GM21447 (cell line): ENCODE data around the gene GCAT.

Experiments used
- ATAC-seq: cut with Tn5 transposase; IDR thresholded peaks from one replicate; pipeline ENCODE4 v1.9.1; 2021; ENCODE audit not compliant: unreplicated experiment

Gene GCAT

DNA sequence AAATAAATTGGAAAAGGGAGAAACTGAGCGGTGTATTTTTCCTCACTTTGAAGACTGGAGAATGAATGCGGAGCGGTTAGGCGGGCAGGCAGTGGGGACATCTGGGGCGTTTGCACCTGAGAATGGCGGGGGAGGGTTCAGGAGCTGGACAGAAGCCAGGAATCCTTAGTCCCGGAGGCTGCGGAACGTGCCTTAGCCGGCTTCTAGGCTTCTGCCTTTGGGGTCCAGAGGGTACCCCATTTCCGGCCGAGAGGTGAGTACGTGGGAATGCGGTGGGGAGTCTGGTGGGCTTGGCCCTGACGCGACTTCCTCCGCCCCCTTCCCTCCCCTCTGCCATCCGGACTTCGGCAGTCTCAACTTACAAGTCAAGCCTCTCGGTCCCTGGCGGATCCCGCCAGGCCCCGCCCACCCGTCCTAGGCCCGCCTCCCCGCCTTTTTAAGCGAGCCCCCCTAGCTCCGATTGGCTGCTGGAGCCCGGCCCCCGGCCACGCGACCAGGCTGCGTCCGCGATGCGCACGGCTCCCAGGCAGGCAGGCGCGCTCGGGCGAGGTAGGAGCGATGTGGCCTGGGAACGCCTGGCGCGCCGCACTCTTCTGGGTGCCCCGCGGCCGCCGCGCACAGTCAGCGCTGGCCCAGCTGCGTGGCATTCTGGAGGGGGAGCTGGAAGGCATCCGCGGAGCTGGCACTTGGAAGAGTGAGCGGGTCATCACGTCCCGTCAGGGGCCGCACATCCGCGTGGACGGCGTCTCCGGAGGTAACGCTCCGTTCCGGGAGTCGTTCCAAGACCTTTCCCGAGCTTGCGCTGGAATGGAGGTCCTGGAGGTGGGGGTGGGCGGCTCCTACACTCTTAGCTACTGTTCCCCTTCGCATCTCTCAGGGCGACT, at the start of gene GCAT:
Gene GCAT (plus strand): TSS at position 525 of the 884 bp plus-strand sequence. CDS start 34 bp downstream, at position 559.
- ATAC-seq: peak; percentile 84

GRCh38 chr22:37758694-37759093, 49.0 kb upstream of the GCAT start:
- no peak for ATAC-seq

- no peak for ATAC-seq
Observed at GRCh38 chr22:37759281-37759680, 48.5 kb upstream of the GCAT start.

DNA sequence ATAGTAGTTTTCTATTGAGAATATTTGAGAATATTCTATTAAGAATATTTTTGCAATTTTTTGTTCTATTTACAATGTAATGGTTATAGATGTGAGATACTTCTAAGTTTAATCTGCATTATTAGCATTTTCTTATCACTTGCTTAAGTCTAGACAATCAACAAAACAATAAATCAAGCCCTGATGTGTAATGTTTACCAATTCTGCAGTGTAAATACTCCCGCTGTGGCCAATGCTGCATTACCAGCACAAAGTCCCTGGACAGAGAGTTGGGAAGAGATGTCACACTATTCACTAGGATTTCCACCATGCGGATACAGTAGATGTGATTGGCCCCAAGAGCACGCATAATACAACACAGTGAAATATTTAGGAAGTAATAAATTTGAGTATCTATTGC, 47.6 kb upstream of the GCAT start:
- ATAC-seq: no peak

DNA sequence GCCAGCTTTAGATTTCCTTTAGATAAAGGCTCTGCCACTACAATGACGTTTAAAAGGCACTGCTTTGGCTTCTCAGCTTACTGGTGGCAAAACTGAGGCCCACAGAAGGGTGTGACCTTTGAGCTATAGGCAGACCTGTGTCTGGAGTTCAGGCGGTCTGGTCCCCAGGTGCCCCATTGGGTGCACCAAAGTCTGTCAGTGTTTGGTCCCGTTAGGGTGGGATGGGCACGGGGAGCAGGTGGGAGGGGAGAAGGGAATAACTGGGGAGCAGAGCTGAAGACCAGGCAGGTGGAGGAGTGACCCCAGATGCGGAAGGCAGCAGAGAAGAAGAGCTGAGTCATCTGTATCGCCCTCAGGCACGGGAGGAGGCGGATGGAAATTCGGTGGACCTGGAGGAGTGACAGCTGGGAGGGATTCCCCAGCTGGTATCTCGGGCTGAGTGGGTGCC, 45.3 kb upstream of the GCAT start:
- ATAC-seq: no peak

DNA sequence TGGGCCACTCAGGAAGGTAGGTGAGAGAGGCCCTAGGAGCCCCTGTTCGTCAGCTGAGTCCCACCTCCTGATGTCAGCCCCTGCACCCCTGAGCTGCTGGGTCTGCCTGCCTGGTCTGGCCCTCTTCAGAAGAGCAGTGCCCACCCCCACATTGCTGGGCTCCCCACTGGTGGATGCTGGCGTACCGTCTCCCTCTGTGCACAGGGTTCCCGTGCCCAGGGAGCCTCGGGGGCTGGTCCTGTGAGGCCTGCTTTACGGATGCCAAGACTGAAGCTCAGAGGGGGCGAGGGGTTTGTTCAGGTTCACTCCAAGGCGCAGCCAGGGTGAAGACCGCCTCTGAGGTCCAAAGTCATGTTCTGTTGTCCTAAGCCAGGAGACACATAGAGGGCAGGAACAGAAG, 44.7 kb upstream of the GCAT start:
- ATAC-seq: no peak

DNA sequence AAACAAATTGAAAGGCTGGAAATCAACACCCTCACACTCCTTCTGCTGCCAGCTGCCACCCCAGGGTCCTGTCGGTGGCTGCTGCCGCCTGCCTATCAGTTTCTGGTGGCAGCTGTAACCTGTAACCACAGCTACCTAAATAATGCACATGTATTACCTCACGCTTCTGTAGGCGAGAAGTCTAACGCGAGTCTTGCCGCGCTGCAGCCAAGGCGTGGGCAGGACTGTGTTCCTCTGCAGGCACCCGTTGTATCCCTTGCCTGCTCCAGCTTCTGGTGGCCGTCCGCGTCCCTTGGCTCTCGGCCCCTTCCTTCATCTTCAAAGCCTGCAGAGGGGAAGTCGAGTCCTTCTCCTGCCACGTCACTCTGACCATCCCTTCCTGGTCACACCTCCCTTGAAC, 44.1 kb upstream of the GCAT start:
- no peak for ATAC-seq

- ATAC-seq: no peak
Observed at GRCh38 chr22:37764622-37765021, 43.1 kb upstream of the GCAT start.

- no peak for ATAC-seq
Observed at GRCh38 chr22:37765498-37765897, 42.2 kb upstream of the GCAT start.

DNA sequence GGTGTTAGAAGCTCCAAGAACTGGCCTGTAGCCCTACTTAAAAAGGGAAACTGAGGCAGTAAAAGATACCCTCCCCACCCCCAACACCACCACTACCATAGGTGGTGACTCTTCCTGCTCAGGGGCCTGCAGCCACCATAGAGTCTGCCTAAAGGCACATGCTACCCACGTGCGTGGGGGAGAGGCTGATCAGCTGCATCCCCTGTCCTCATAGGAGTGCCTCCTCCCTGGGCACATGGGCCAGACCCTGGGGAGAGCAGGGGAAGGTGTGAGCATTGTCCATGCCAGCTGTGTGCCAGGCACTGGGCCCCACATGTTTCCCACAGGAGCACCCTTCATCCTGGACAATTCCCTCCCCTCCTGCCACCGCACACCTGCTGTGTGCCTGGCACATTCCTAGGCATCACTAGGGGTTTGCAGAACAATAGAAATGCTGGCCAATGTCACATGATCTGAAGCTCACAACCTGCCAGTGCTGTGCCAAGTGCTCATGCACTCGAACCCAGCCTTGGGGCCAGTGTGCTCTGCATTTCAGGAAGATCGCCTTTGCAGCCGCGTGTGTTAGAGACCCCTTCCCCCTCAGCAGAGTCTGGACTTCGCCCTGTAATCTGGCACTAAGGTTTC, 41.7 kb upstream of the GCAT start:
- ATAC-seq: no peak

GRCh38 chr22:37768273-37768672, 39.5 kb upstream of the GCAT start:
- ATAC-seq: no peak

- ATAC-seq: no peak
Observed at GRCh38 chr22:37769056-37769455, 38.7 kb upstream of the GCAT start.

DNA sequence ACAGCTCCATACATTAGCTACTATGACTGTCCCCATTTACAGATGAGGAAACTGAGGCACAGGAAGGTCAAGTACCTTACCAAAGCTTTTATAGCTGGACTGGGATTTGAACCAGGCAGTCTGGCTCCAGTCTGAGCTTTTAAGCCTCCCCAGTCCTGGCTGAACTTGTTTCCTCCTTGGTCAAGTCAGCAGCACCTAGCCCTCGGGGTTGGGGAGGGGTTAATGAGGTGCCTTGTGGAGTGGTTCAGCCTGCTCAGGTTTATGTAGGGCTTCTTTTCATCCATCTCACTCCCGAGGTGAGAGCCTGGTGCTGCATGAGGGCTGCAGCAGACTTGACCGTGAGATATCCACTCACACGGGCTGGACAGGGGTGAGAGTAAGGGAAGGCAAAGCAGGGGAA, 36.7 kb upstream of the GCAT start:
- ATAC-seq: no peak

GRCh38 chr22:37771702-37772427, 35.9 kb upstream of the GCAT start:
- ATAC-seq: no peak

DNA sequence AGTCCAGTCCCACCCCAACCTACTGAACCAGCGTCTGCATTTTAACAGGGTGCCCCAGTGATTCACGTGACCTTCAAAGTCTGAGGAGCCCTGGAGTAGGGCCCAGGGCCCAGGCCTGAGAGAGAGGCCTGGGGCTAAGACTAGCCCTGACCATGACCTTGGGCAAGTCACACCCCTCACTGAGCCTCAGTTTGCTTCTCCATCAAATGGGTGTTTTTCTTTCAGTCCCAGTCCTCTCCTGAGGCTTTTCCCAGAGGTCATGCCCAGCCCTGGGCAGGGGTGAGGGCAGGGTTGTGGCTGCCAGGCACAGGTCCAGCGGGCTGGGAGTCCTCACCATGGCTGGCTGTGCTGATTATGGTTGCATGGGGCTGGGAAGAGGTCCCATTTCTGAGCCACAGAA, 33.0 kb upstream of the GCAT start:
- no peak for ATAC-seq

- ATAC-seq: no peak
Observed at GRCh38 chr22:37775785-37776638, 31.7 kb upstream of the GCAT start.

DNA sequence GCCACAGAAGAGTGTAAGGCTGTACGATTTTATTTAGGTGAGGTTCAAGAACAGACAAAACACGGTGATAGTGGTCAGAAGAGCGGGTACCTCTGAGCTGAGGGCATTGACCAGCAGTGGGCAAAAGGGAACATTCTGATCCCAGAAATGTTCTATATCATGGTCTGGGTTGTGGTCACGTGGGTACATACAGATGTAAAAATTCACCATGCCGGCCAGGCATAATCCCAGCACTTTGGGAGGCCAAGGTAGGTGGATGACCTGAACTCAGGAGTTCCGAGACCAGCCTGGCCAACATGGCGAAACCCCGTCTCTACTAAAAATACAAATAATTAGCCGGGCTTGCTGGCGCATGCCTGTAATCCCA, 31.1 kb upstream of the GCAT start:
- ATAC-seq: no peak

DNA sequence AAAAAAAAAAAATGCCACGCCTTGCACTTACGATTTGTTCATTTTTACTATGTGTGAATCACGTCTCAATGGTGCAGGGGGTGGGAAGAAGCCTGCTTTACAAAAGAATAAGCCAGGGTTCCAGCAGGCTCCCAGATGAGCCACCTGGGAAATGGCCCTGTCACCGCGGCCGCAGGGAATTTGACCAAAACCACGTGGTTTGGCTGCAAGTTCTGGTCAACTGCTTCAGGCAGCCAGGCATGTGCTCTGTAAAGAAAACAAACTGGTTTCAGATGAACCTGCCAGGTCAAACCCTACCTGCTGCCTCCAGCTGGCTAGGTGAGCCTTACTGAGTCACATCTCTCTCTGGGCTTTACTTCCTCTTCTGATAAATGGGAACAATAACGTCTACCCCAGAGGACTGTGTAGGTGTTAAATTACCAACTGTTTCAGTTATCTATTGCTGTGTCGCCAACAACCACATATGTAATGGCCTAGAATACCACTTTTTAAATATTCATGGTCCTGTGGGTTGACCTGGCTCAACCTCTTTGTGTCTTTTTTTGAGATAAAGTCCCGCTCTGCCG, 30.5 kb upstream of the GCAT start:
- peak; percentile 67 for ATAC-seq

DNA sequence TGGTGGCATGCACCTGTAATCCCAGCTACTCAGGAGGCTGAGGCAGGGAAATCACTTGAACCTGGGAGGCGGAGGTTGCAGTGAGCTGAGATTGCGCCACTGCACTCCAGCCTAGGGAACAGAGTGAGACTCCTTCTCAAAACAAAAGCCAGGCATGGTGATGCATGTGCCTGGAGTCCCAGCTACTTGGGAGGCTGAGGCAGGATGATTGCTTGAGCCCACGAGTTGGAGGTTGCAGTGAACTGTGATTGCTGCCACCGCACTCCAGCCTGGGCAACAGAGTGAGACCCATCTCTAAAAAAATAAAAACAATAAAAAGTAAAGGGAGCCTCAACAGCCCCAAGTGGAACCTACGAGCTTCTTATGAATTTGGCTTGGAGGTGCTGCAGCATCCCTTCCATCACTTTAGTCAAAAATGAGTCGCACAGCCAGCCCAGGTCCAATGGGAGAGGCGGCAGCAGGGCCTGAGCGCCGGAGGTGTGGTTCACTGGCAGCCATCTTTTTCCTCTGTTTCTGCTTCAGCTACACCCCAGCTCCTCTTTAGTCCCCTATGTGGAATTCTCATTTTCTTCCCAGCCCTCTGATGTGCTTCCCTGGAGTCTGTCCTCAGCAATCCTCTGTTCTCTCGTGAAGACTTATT, 29.2 kb upstream of the GCAT start:
- ATAC-seq: no peak

- no peak for ATAC-seq
Observed at GRCh38 chr22:37781434-37782059, 26.2 kb upstream of the GCAT start.
